Stimulated activated CD4-positive, alpha-beta T cell treated with anti-CD3 and anti-CD28 coated beads, Interleukin-1b, Interleukin-23, amount 100 ng/mL, for 1 hour (primary cell): Measurements from ENCODE around the gene AGGF1.
A peak's percentile ranks its signal among the peaks of the same experiment; 100 is the strongest.
"Not testable (repeated sequence)": the region's sequence is repeated elsewhere in the genome, so short reads cannot be mapped to it uniquely, and the experiment has no call there.

ENCODE experiments used
- DNase-seq, 2 donors: peaks; one replicate each; pipeline ENCODE4 v3.0.0-alpha.2; 2020; ENCODE audit warnings: low read depth in 2 of 2

The AGGF1 gene

DNA sequence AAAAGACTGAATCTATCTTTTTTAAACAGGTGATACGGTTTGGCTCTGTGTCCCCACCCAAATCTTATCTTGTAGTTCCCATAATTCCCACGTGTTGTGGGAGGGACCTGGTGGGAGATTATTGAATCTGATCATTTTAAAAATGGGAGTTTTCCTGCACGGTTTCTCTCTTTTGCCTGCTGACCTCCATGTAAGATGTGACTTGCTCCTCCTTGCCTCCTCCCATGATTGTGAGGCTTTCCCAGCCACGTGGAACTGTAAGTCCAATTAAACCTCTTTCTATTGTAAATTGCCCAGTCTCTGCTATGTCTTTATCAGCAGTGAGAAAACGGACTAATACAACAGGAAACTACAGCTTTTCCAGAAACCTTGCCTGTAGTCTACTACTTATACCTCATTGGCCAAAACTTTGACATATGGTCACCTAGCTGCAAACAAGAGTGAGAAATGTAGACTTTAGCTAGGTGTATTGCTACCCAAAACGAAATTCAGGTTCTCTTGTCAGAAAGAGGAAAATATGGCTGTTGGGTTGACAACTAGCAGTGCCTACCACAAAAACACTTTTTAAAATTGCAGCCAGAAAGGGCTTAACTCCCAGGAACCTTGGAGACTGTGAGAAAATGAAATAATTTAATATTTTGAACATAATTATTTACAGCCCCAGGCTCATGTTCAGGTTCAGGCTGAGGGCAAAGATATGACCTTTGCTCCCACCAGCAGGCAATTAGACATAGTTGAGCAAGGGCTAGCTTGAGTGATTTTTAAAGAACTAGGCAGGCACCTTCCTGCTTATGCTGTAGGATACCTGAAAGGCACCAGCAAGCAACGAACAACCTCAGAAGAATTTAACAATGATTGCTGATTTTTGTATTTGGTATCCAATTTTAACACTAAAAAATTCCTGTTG, 7.4 kb upstream of the AGGF1 start:
- DNase-seq, result no peak

DNA sequence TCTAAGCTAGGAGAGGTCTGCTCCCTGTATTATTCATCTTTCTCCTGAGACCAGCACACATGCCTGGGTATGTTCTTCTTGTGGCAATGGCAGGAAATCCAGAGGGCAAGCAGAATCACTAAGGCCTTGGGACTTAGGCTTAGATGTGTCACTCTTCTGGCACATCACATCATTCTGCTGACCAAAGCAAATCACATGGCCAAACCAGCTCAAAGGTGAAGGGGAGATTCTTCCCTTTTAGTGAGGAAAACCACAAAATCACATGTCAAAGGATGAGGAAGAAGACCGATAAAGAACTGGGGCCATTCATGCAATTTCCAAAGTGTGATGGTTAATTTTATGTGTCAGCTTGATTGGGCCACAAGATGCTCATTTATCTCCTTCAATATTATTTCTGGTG, 5.7 kb upstream of the AGGF1 start:
- no peak for DNase-seq

DNA sequence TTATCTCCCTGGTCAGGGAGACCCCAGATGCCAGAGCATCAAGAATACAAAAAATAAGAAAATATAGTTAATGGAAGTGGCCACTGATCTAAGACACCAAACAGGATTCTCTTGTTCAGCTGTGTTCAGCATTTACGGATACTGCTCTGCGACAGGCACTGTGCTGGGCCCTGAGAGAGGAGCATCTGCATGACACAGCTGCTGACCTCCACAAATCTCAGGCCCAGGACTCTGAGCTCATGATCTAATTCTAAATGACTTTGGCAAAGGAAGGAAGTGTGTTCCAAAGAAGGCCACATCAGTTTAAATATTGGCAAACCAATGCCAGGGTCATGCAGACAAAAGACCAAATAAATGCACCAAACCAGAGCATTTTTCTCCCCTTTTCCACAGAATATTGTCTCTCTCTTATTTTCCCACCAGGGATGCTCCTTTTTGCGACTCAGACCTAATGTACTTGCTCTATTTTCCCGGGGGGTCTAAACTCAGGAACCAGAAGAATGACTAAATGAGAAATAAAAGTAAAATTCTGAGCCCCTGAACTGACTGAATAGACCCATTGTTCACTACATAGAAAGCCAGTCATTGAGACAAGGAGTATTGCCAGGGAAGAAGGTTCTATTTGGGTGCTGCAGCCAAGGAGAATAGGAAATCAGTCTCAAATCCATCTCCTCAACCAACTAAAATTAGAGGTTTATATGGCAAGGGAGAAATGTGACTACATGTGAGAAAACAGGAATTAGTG, 1.4 kb upstream of the AGGF1 start:
- DNase-seq, result no peak

DNA sequence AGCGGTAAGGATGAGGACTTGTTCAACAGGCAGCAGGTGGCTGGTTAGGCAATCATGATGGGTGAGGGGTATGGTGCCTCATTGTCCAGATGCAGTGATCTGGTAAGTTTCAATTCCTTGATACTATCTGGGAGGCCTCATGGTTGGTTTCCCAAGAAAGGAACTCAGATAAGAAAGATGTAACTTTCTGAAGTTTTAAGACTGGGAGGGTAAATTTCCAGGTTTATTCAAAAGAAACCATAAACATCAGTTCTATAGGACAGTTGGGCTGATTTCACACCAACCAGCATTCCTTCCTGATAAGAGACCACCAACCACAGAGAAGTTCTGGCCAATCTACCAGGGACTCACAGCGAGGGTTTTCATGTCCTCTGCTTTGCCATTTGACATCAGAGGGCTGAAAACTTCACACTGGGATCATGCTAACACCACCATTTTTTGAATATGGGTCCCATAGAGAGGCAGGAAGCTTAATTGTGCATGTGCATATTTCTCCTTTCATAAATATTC, 773 bp upstream of the AGGF1 start:
- no peak for DNase-seq

DNA sequence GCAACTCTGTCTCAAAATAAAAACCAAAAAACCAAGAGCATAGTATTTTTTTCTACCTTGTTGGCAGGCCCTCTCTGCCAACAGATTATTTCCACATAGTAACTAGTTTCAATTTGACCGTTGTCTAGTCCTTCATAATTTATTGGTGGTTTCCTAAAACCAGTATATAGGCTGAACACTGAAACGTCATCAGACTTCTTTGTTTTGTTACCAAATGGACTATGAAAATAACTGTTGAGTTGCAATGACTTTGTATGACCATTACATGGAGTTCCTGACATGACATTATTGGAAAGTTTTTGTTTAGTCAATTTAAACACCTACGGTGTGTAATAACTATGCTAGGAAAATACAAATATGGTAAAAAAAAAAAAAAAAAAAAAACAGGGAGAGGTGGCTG, 1.7 kb downstream of the AGGF1 start:
- no peak for DNase-seq

DNA sequence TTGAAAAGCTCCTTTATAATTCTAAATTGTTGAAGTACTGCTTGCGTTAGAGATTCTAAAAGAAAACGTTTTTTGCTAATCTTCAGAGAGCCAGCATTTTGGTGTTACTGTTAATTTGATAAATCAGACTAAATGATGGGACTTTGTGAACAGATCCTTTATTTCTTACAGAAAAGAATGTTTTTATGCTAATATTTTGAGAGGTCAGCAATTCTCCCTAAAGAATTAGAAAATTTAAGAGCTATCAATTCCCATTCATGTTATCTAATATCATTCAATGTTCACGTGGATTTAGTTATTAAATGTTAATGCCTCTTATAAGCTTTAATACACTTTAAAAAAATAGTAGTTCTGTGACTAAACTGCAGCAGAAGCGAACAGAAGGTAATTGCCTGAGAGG, 2.4 kb downstream of the AGGF1 start:
- DNase-seq, result no peak

DNA sequence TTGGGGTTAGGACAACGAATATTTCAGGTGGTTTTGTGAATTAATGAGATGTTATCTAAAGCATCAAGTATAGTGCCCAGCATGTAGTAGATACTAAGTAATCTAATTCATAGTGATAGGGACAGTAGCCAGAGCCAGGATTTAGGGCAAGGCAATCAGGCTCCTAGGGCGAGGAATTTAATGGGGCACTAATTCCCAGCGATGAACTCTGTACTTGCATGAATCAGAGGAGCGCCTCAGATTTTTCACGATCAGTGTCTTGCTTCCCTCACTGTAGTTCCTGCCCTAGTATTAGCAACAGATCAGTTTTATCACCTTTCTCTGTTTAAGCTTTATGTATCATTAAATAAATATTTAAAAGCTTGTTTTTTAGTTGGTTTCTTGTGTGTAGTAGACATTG, 3.1 kb downstream of the AGGF1 start:
- DNase-seq, result no peak

DNA sequence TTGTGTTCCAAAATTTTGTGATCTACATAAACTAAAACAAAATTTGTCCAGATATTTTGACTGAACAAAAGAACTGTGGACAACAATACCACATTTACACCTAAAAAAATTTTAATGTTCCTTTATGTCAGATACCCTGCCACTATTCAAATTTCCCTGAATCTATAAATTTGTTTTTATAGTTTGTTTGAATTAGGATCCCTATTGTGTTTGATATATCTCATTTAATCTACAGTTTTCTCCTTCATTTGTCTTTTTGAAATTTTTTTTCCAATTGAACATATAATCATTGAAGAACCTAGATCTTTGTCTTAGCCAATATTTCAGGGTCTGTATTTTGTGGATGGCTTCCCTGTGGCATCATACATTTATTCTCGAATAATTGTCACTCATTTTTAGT, 5.7 kb downstream of the AGGF1 start:
- DNase-seq, result no peak

DNA sequence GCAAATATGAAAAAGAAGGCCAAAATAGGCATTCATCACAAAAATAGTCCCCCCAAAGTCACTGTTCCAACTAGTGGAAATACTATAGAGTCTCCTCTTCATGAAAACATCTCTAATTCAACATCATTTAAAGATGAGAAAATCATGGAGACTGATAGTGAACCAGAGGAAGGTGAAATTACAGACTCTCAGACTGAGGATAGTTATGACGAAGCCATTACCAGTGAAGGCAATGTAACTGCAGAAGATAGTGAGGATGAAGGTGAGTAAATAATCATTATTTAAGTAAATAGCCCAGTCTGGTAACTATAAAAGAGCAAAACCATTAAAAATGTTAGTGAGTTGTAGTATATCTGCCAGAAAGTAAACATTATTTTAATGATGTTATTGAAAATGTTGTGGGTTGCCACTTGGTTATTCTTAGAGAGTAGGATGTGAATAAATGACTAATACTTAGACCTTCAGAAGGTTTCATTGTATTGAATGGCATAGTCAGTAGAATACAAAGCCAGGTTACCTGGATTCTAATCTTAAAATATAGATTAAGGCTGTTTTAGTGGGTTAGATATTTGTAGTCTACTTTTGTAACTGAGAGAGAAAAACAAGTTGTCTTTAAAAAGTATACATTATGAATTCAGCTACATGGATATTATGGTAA, 16.3 kb downstream of the AGGF1 start:
- DNase-seq, result no peak

DNA sequence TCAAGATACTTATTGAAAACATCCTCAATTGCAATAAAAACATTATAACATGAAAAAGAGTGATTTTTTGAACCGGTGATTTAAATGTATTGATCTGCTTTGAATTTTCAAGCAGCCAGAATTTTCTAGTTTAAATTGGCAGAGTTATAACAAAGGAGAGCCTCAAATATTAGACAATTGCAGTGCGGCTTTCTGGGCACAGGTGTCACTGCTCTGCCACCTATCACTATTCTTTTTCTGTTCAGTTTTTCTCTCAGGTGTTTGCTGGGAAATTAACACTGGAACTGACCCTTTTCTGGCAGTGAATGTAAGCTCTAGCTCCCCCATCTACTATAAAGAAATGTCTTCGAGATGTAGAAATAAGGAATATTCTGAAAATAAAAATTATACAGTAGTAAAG, 33.8 kb downstream of the AGGF1 start:
- no peak for DNase-seq

DNA sequence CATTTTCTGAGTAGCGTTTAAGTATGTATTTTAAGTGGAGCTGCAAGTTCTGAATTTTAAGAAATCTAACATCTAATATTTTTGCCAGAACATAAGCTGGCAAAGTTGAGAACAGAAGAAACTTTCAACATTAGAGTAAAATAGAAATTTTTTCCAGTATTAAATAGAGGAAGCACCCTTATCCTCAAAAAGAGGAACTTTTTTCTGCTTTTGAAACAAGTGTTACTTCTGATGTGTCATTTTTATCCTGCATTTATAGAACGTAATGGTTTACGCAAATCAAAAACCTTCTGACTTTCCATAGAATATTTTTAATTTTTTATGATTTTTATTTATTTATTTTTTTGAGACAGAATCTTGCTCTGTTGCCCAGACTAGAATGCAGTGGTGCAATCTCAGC, 35.1 kb downstream of the AGGF1 start:
- DNase-seq, result no peak

DNA sequence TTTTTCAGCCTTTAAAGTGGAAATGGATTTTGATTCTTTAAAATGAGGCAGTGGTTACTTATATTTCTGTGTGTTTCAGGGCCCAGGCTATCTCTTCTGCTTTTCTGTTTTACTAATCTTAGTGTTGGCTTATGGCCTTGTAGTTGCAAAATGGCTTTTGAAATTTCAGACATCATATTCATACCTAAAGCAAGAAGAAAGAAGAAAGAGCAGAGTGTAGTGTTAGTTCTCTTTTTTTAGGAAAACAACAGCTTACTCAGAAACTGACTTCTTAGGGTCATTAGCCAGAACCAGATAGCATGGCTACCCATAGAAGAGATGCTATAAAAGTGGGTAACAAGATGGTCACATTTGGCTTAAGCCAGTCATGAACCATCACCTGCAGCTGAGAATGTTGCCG, 36.0 kb downstream of the AGGF1 start:
- DNase-seq, result no peak

DNA sequence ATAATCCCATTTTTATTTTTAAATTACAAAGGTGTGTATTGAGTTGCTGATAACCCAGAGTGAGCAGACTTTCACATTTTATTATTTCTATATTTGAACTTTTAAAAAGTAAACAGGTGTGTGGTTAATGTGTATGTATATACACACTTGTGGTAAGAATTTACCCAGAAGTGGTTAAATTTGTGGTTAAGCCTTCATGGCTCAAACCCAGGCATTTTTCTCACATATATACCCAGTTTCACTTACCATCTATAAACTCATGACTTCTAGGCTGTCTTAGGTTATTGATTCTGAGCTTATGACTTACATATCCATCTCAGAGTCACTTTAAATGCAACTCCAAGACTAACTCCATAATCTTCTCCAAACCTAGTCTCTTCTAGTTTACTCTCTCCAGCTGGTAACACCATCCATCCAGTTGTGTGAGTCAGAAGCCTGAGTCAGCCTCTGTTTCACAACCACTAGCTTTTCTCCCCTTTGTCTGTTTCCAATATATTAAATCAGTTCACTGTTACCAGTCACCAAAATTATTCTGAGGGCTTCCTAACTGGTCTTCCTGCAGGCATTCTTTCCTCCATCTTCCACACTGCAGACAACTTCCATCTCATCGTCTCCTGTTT, 36.7 kb downstream of the AGGF1 start:
- no peak for DNase-seq

DNA sequence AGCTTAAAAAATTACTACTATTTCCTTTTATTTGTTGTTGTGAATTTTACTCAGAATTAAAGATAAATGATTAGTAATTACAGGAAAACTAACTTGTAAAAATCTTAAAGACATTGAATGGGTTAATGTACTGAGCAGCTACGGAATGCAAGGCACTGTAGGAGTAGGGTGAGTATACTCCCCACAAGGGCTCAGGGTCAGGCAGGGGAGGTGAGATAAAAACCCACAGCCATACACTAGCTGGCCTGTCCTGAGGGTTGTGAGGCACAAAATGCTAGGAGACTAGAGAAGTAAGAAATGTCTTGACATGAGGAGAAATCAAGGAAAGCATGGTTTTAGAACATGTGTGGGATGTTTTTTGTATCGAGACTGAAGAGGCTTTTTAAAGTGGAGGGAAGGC, 43.5 kb downstream of the AGGF1 start:
- no peak for DNase-seq

DNA sequence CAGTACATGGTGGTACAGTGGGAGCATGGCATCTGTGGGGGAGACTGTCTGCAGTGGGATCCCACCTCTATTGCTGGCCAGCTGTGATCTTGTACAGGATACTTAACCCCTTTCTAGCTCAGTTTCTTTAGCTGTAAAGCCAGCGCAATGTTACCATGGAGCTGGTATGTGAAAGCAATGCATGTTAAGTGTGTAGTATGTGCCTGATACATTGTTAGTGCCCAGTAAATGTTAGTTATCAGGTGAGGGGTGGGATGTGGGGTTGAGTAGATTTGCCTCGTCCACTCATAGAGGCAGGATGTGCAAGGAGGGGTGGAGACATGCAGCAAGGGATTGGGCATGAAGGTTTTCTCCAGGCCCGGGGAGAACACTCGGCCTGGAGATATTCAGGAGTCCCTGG, 44.5 kb downstream of the AGGF1 start:
- DNase-seq, result no peak

DNA sequence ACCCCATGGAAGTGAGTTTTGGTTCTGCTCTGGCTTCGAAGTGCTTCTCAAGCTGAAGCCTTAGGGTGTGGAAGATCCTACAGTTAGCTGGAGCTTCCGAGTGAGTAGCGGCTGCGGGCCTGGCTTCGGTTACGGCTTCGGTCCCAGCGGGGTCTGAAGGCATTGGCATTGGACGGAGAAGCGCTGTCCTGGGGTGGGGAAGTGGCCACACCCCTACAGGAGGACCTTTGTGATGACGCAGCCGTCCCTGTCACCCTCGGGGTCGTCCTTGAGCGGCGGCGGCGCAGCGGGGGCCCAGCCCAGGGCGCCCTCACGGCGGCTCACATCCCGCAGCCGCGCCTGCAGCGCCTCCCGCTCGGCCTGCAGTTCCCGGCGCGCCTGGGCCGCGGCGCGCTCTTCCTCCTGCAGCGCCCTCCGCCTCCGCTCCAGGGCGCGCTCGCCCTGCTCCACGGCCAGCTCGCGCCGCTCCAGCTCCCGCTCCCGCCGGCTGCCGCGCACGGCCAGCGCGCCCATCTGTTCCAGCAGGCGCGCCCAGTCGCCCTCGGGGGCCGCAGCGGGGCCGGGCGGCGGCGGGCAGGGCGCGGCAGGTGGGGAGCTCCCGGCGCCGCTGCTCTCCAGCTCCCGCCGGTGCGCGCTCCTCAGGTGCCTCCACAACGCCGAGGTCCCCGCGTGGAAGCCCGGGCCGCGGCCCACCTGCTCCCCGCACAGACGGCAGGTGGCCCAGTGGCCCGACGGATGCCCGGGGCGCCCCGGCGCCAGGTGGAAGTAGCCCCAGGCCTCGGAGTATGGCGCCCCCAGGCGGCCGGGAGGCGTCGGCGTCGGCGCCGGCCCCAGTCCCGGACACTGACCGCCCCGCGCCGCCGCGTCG, 47.0 kb downstream of the AGGF1 start:
- DNase-seq, result peak in 1 of 2 donors; percentile 40

DNA sequence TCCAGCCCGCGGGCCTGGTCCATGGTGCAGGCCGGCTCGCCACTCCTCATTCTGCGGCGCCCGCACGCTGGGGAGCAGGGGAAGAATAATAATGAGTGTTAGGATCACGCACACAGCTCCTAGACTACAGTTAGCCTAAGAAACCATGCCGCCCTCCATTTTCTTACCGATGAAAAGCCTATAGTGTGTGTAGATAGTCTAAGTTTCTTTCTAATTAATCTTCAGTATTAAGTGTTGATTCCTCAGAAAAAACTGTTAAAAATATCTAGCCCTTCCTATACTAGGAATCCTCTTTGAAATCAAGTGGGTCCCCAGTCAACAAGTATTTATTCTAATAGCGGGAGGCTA, 47.6 kb downstream of the AGGF1 start:
- no peak for DNase-seq

DNA sequence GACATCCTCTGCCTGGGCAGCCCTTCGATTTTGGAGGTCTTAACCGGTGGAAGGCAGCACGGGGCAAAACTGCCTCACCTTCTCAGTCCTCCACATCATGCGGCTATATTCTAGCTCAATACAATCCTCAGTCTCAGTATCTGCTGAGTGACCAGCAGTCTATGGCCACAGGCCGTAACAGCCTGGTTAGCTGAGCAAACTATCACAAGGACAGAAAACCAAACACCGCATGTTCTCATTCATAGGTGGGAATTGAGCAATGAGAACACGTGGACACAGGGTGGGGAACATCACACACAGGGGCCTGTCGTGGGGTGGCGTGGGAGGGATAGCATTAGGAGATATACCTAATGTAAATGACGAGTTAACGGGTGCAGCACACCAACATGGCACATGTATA, 50.3 kb downstream of the AGGF1 start:
- DNase-seq, result not testable (repeated sequence)

DNA sequence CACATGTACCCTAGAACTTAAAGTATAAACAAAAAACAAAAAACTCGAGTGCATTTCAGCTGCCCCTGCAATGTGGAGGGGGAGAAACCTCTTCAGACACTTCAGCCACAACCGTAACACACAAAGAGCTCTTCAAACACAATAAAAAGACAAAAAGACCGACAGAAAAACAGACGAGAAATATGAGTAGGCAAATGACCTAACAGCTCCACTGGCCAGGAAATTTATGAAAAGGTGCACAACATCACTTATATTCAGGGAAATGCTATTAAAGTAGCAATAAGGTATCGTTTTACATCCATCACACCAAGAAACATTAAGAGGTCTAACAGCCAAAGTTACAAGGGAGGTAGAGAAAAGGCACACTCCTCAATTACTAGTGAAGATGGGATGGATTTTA, 50.7 kb downstream of the AGGF1 start:
- no peak for DNase-seq

DNA sequence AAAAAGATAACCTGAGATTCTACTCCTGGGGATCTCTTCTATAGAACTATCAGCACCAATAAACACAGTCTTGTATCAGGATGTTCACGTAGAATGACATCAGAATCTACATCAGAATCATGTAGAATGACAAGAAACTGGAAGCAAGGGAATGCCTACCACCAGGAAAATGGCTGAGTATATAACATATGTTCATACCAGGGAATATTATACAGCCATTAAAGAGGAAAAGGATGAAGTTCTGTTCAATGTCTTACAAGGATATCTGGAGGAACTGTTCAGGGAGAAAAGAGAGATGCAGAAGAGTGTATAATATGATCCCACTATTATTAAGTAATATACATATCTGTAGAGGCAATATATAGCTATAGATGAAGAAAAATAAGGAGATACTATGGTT, 52.1 kb downstream of the AGGF1 start:
- DNase-seq, result no peak

DNA sequence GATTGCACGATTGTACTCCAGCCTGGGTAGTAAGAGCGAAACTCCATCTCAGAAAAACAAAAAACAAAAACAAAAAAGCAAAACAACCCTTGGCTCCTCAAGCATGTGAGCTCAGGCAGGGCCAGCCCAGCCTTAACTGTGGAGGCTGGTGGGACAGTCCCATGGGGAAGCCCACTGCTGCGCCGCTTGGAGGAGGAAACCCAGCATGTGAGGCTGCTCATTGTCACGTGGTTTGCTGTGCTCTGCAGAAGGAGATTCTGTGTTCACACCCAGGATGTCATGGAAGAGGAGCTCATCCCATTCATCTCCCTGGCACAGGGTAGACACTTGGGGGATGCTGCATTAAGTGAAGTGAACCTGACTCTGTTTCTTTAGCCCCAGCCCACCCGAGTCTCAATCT, 52.9 kb downstream of the AGGF1 start:
- DNase-seq, result no peak
